ENCODE data around the gene CEBPB.

DNA sequence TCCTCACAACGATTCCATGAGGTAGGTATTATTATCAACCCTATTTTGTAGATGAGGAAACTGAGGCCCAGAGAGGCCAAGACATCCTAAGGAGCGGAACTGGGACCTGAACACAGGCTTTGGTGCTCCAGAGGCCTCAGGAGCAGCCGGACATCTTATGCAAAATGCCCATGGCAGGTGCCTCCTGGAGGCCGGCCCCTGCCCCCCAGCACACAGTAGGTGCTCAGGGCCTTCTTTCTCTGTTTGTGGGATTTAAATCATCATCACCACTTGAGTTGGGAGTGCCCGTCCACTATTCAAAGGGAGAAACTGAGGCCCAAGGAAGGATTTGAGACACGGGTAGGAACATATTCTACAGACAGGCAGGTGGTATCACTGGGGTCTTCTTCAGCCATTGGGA lies 41.2 kb downstream of the CEBPB start:
- no peak for TF ChIP-seq POLR2A (IDR thresholded peaks at IDR 0.05)
- TF ChIP-seq, protein P1, sequence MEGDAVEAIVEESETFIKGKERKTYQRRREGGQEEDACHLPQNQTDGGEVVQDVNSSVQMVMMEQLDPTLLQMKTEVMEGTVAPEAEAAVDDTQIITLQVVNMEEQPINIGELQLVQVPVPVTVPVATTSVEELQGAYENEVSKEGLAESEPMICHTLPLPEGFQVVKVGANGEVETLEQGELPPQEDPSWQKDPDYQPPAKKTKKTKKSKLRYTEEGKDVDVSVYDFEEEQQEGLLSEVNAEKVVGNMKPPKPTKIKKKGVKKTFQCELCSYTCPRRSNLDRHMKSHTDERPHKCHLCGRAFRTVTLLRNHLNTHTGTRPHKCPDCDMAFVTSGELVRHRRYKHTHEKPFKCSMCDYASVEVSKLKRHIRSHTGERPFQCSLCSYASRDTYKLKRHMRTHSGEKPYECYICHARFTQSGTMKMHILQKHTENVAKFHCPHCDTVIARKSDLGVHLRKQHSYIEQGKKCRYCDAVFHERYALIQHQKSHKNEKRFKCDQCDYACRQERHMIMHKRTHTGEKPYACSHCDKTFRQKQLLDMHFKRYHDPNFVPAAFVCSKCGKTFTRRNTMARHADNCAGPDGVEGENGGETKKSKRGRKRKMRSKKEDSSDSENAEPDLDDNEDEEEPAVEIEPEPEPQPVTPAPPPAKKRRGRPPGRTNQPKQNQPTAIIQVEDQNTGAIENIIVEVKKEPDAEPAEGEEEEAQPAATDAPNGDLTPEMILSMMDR (IDR thresholded peaks at IDR 0.05) = no peak
- TF ChIP-seq EP300 (IDR thresholded peaks at IDR 0.05) = no peak

Data from tibial nerve (tissue), 4 donors.